Stimulated activated CD4-positive, alpha-beta T cell treated with anti-CD3 and anti-CD28 coated beads, Interleukin-12 subunit alpha, Interleukin-12 subunit beta, amount 100 ng/mL, for 4 hours (primary cell): Measurements from ENCODE around the gene USP51.
"Not testable (repeated sequence)": the region's sequence is repeated elsewhere in the genome, so short reads cannot be mapped to it uniquely, and the experiment has no call there.

Experiments used
- DNase-seq: peaks from one replicate; pipeline ENCODE4 v3.0.0-alpha.2; 2020

Gene USP51

GRCh38 chrX:55464050-55464449 is 25.6 kb downstream of the USP51 start:
- not testable (repeated sequence) for DNase-seq

GRCh38 chrX:55459926-55460325 is 29.7 kb downstream of the USP51 start:
- not testable (repeated sequence) for DNase-seq

- DNase-seq: not testable (repeated sequence)
Measured at GRCh38 chrX:55459426-55459825, 30.2 kb downstream of the USP51 start.

- DNase-seq: not testable (repeated sequence)
Measured at GRCh38 chrX:55455708-55456107, 33.9 kb downstream of the USP51 start.

GRCh38 chrX:55452833-55453124 is 36.9 kb downstream of the USP51 start:
- no peak for DNase-seq

GRCh38 chrX:55451990-55452832 is 37.4 kb downstream of the USP51 start, which contains the start of gene MAGEH1:
Gene MAGEH1, plus strand, starts transcription at chrX:55452127. Its CDS starts 248 bp downstream, at chrX:55452375.
- DNase-seq: peak; percentile 67

- no peak for DNase-seq
Measured at GRCh38 chrX:55451626-55451989, 38.0 kb downstream of the USP51 start.

GRCh38 chrX:55451141-55451540 is 38.5 kb downstream of the USP51 start:
- DNase-seq: no peak

- no peak for DNase-seq
Measured at GRCh38 chrX:55450259-55450658, 39.4 kb downstream of the USP51 start.

- DNase-seq: not testable (repeated sequence)
Measured at GRCh38 chrX:55443468-55443867, 46.2 kb downstream of the USP51 start.
